IMR-90 (cell line): ENCODE data around the gene LAMA2. TPM values are rescaled to one million over a fixed set of nuclear protein-coding genes. Genes with fewer than 3 reads are reported as not detected.
A peak's percentile ranks its signal among the peaks of the same experiment; 100 is the strongest.

Experiments
- ATAC-seq: fragments of 200-7000 bp; cut with Tn5 transposase; 2 replicates; pipeline ENCODE4 v1.9.1; 2020; ENCODE audit warnings: low read depth, mild to moderate bottlenecking, moderate library complexity
- BruUV-seq: library from RNA; stranded (reverse); fragments of 400-500 nt; replicated peaks from 2 replicates; lab custom pipeline; 2021; lab: Mats Ljungman, UMichigan
- CTCF ChIA-PET: fragments of 300-600 bp; formaldehyde crosslinking; extraction: SDS; loops from one replicate; lab custom pipeline; 2021; ENCODE audit warnings: antibody characterized with exemption; lab: Yijun Ruan, JAX
- POLR2A ChIA-PET: fragments of 300-600 bp; sonication (Branson Sonifier 250); formaldehyde crosslinking; loops from one replicate; lab custom pipeline; 2022; ENCODE audit warnings: antibody characterized with exemption; ENCODE audit not compliant: unreplicated experiment; lab: Charles Lee
- DNase-seq: peaks from one replicate; pipeline ENCODE4 v3.0.0; 2013
- H2AFZ ChIP-seq: replicated peaks from 2 replicates; pipeline ENCODE3; 2013; ENCODE audit warnings: low read length, mild to moderate bottlenecking; ENCODE audit not compliant: poor library complexity
- H2AK5ac ChIP-seq: 2 replicates; pipeline ENCODE4 v1.6.1; 2013; ENCODE audit warnings: low read depth, low read length, inconsistent platforms
- H2AK9ac ChIP-seq: replicated peaks from 2 replicates; pipeline ENCODE3; 2013; ENCODE audit warnings: mild to moderate bottlenecking, low read depth, low read length, moderate library complexity; ENCODE audit not compliant: poor library complexity
- H2BK120ac ChIP-seq: 2 replicates; pipeline ENCODE4 v1.6.1; 2013; ENCODE audit warnings: low read depth, low read length, inconsistent platforms
- H2BK15ac ChIP-seq: 3 replicates; pipeline ENCODE4 v1.6.1; 2013; ENCODE audit warnings: low read depth, low read length, inconsistent platforms
- H2BK20ac ChIP-seq: 2 replicates; pipeline ENCODE4 v1.6.1; 2013; ENCODE audit warnings: low read depth, mild to moderate bottlenecking, inconsistent platforms, low read length, moderate library complexity
- H2BK5ac ChIP-seq: 2 replicates; pipeline ENCODE4 v1.6.1; 2013; ENCODE audit warnings: mild to moderate bottlenecking, low read depth, low read length, inconsistent platforms; ENCODE audit not compliant: poor library complexity, severe bottlenecking
- H3K14ac ChIP-seq: replicated peaks from 2 replicates; pipeline ENCODE4 v1.6.1; 2013; ENCODE audit warnings: low read depth, low read length, inconsistent platforms
- H3K18ac ChIP-seq: 2 replicates; pipeline ENCODE4 v1.6.1; 2013; ENCODE audit warnings: low read depth, low read length, control low read depth
- H3K23ac ChIP-seq: 2 replicates; pipeline ENCODE4 v1.6.1; 2013; ENCODE audit warnings: low read depth, low read length, inconsistent platforms
- H3K27ac ChIP-seq: 2 replicates; pipeline ENCODE4 v1.5.1; 2013; ENCODE audit warnings: mild to moderate bottlenecking, control low read depth, low read length; ENCODE audit not compliant: insufficient read depth
- H3K27me3 ChIP-seq: 2 replicates; pipeline ENCODE4 v1.6.1; 2013; ENCODE audit warnings: low read length; ENCODE audit not compliant: control insufficient read depth, insufficient read depth
- H3K36me3 ChIP-seq: 2 replicates; pipeline ENCODE4 v1.6.1; 2013; ENCODE audit warnings: low read length, mixed read lengths; ENCODE audit not compliant: control insufficient read depth, insufficient read depth
- H3K4ac ChIP-seq: 2 replicates; pipeline ENCODE4 v1.6.1; 2013; ENCODE audit warnings: low read depth, low read length, inconsistent platforms
- H3K4me1 ChIP-seq: 2 replicates; pipeline ENCODE4 v1.6.1; 2013; ENCODE audit warnings: low read length, mixed read lengths; ENCODE audit not compliant: control insufficient read depth, insufficient read depth
- H3K4me2 ChIP-seq: 2 replicates; pipeline ENCODE4 v1.6.1; 2013; ENCODE audit warnings: low read depth, mild to moderate bottlenecking, control low read depth, low read length, moderate library complexity
- H3K4me3 ChIP-seq: 2 replicates; pipeline ENCODE4 v1.5.1; 2013; ENCODE audit warnings: low read depth, mild to moderate bottlenecking, control low read depth, low read length, moderate library complexity; ENCODE audit not compliant: insufficient read depth
- H3K56ac ChIP-seq: 2 replicates; pipeline ENCODE4 v1.6.1; 2013; ENCODE audit warnings: low read length, inconsistent platforms; ENCODE audit not compliant: insufficient read depth; ENCODE audit errors: extremely low read depth
- H3K79me1 ChIP-seq, 2 experiments: 2 replicates each; pipeline ENCODE4 v1.6.1; 2013; ENCODE audit warnings: low read length in 2 of 2, inconsistent platforms in 1 of 2, low read depth in 1 of 2
- H3K9ac ChIP-seq: 2 replicates; pipeline ENCODE4 v1.6.1; 2013; ENCODE audit warnings: low read depth, low read length, control low read depth
- H3K9me1 ChIP-seq: 2 replicates; pipeline ENCODE4 v1.6.1; 2013; ENCODE audit warnings: low read length, inconsistent platforms; ENCODE audit not compliant: insufficient read depth
- H3K9me3 ChIP-seq: 2 replicates; pipeline ENCODE4 v1.6.1; 2013; ENCODE audit warnings: low read length; ENCODE audit not compliant: control insufficient read depth, insufficient read depth
- H4K20me1 ChIP-seq: 2 replicates; pipeline ENCODE4 v1.6.1; 2013; ENCODE audit warnings: low read length, inconsistent platforms; ENCODE audit not compliant: insufficient read depth
- H4K5ac ChIP-seq: 2 replicates; pipeline ENCODE4 v1.6.1; 2013; ENCODE audit warnings: mild to moderate bottlenecking, low read depth, low read length, control low read depth
- H4K8ac ChIP-seq, 2 experiments: 2 replicates each; pipeline ENCODE4 v1.6.1; 2013; ENCODE audit warnings: low read depth in 2 of 2, low read length in 2 of 2, control low read depth in 1 of 2, inconsistent platforms in 1 of 2
- H4K91ac ChIP-seq: 2 replicates; pipeline ENCODE4 v1.6.1; 2013; ENCODE audit warnings: low read depth, low read length, inconsistent platforms; ENCODE audit not compliant: insufficient read depth
- CEBPB ChIP-seq: IDR thresholded peaks from 2 replicates; pipeline ENCODE4 v1.6.1; 2012; ENCODE audit warnings: low read depth, low read length, improper control_type of control experiment
- MXI1 ChIP-seq: IDR thresholded peaks from 2 replicates; pipeline ENCODE4 v1.6.1; 2012; ENCODE audit warnings: low read depth, mild to moderate bottlenecking, low read length, moderate library complexity, borderline replicate concordance
- WGBS, 2 experiments: methylation state at CpG; one replicate each; pipeline versions ENCODE4 v1.1.5 to v1.1.7; 2013; ENCODE audit warnings: missing lambda C conversion rate in 2 of 2; ENCODE audit not compliant: insufficient read length in 1 of 2; ENCODE audit errors: extremely low coverage in 2 of 2; 5-methylcytosine and 5-hydroxymethylcytosine counted together
- dilution Hi-C: fragments of 300-500 bp; cut with HindIII; formaldehyde crosslinking; loops from one replicate; pipeline ENCODE4 v1.14.3; 2018; ENCODE audit warnings: low sequenced_read_pairs; ENCODE audit not compliant: unreplicated experiment
- in situ Hi-C: fragments of 300-500 bp; cut with MboI; formaldehyde crosslinking; loops from 3 replicates; pipeline ENCODE4 v1.14.3; 2019; ENCODE audit warnings: low sequenced_read_pairs, inconsistent platforms, mixed read lengths
- intact Hi-C: fragments of 100-400 bp; cut with micrococcal nuclease; formaldehyde crosslinking; loops from 2 replicates; pipeline ENCODE4 v1.10.0; 2022
- polyA plus RNA-seq, 3 experiments: library from polyadenylated mRNA; depleted of rRNA; stranded (reverse); fragments of >200 nt; gene quantifications; 2 replicates each; pipeline ENCODE4 v1.2.3, GENCODE V29; 2012; ENCODE audit warnings: low replicate concordance in 1 of 3
- total RNA-seq: library from RNA; depleted of rRNA; stranded (reverse); fragments of >200 nt; gene quantifications from 2 replicates; pipeline ENCODE4 v1.2.3, GENCODE V29; 2012

Gene LAMA2
- total and polyA plus RNA-seq, 2 of the 4 experiments (the other 2 are of a cell fraction): 9.9 to 13.3 TPM

GRCh38 chr6:129398764-129399163 lies 515.8 kb downstream of the LAMA2 start:
- no TSS peak for BruUV-seq
- TF ChIP-seq CEBPB (0 out of 2 replicates have a peak, but pooled peaks have one; percentile 55), MXI1 (no peak)
- H3K4me1 ChIP-seq: no peaks in the 10 kb centered on the region

More at GRCh38 chr6:129398764-129399163, 515.8 kb downstream of the LAMA2 start:
- CTCF ChIA-PET: interaction anchor here (0.7 kb wide), 1 partner anchor 87 kb away, joined by 3 read pairs; no protein-coding TSS in a partner anchor
- H4K91ac ChIP-seq: no peak overlapping the region
- H2BK120ac ChIP-seq: no peak overlapping the region
- dilution Hi-C loops: no loop called here
- ATAC-seq (no peak), DNase-seq (no peak)
- H3K79me1 ChIP-seq: no peaks in the 10 kb centered on the region
- no peak overlapping the region for H3K18ac ChIP-seq
- intact Hi-C loops: no loop called here
- H3K9ac ChIP-seq: no peak overlapping the region
- in situ Hi-C loops: no loop called here
- H2BK15ac ChIP-seq: no peak overlapping the region
- H2BK20ac ChIP-seq: no peak overlapping the region
- H3K27ac ChIP-seq: no peak overlapping the region
- no peaks in the 10 kb centered on the region; the same call in 1 of the 2 replicates for H3K27me3 ChIP-seq
- H3K4ac ChIP-seq: no peak overlapping the region
- no peak overlapping the region for H4K8ac ChIP-seq
- H2BK5ac ChIP-seq: no peak overlapping the region
- H3K4me2 ChIP-seq: no peak overlapping the region
- no peaks in the 10 kb centered on the region for H3K9me1 ChIP-seq
- H3K36me3 ChIP-seq: no peaks in the 10 kb centered on the region; the same call in 1 of the 2 replicates
- H3K23ac ChIP-seq: no peak overlapping the region
- H3K56ac ChIP-seq: no peak overlapping the region
- no peak overlapping the region for H4K5ac ChIP-seq
- H3K9me3 ChIP-seq: no peaks in the 10 kb centered on the region
- no peak overlapping the region for H2AK5ac ChIP-seq
- WGBS, 2 experiments: no CpG with 5 or more reads among the region's 4 CpGs
- H2AK9ac ChIP-seq: no peak overlapping the region
- no peaks in the 10 kb centered on the region for H4K20me1 ChIP-seq
- H3K14ac ChIP-seq: no peak overlapping the region
- POLR2A ChIA-PET: no interaction called here
- H3K4me3 ChIP-seq: no peak overlapping the region
- no peak overlapping the region for H2AFZ ChIP-seq
